ENCODE data around the gene REG1A.

The REG1A gene

GRCh38 chr2:79087785-79088364 lies 32.4 kb upstream of the REG1A start, which contains the start of gene REG1B:
Gene REG1B, minus strand, starts transcription at chr2:79087993. Its CDS starts 381 bp downstream, at chr2:79087612.
- DNase-seq (ENCODE audit: insufficient read length, low spot score) (no peak), FAIRE-seq (no peak)
- TF ChIP-seq CTCF (IDR thresholded peaks at IDR 0.05; ENCODE audit: insufficient read depth, missing control alignments) = no peak

- TF ChIP-seq CTCF (IDR thresholded peaks at IDR 0.05; ENCODE audit: insufficient read depth, missing control alignments) = no peak
- DNase-seq (ENCODE audit: insufficient read length, low spot score) (no peak), FAIRE-seq (no peak)
Measured at GRCh38 chr2:79090693-79091092, 29.6 kb upstream of the REG1A start.

- no peak for TF ChIP-seq CTCF (IDR thresholded peaks at IDR 0.05; ENCODE audit: insufficient read depth, missing control alignments)
- FAIRE-seq (no peak), DNase-seq (ENCODE audit: insufficient read length, low spot score) (no peak)
Measured at GRCh38 chr2:79097843-79098242, 22.4 kb upstream of the REG1A start.

GRCh38 chr2:79099140-79099686 lies 21.1 kb upstream of the REG1A start:
- DNase-seq (ENCODE audit: insufficient read length, low spot score) (no peak), FAIRE-seq (no peak)
- no peak for TF ChIP-seq CTCF (IDR thresholded peaks at IDR 0.05; ENCODE audit: insufficient read depth, missing control alignments)

- TF ChIP-seq CTCF (IDR thresholded peaks at IDR 0.05; ENCODE audit: insufficient read depth, missing control alignments) = no peak
- DNase-seq (ENCODE audit: insufficient read length, low spot score) = no peak
- no peak for FAIRE-seq
Measured at GRCh38 chr2:79100285-79100684, 20.0 kb upstream of the REG1A start.

GRCh38 chr2:79101024-79101423 lies 19.3 kb upstream of the REG1A start:
- DNase-seq (ENCODE audit: insufficient read length, low spot score) (no peak), FAIRE-seq (peak; percentile 44)
- TF ChIP-seq CTCF (IDR thresholded peaks at IDR 0.05; ENCODE audit: insufficient read depth, missing control alignments) = no peak

- FAIRE-seq (no peak), DNase-seq (ENCODE audit: insufficient read length, low spot score) (no peak)
- no peak for TF ChIP-seq CTCF (IDR thresholded peaks at IDR 0.05; ENCODE audit: insufficient read depth, missing control alignments)
Measured at GRCh38 chr2:79103214-79103613, 17.1 kb upstream of the REG1A start.

All from D721Med (cell line).